ENCODE results near the gene RND1.

- TF ChIP-seq RAD21 (CRISPR knock-in tag; IDR thresholded peaks at IDR 0.05) (no peak), CTCF (CRISPR knock-in tag; IDR thresholded peaks at IDR 0.05) (no peak), ZNF513 (CRISPR knock-in tag; conservative IDR thresholded peaks at IDR 0.05) (no peak), JUND (CRISPR knock-in tag; IDR thresholded peaks at IDR 0.05) (no peak), HOXA3 (CRISPR knock-in tag; IDR thresholded peaks at IDR 0.05) (no peak), MXI1 (IDR thresholded peaks at IDR 0.05; ENCODE audit: borderline replicate concordance, low read depth, low read length) (no peak), JUN (CRISPR knock-in tag; IDR thresholded peaks at IDR 0.05) (no peak), NR0B2 (CRISPR knock-in tag; IDR thresholded peaks at IDR 0.05) (no peak)
Measured at GRCh38 chr12:48811437-48812090, 54.1 kb downstream of the RND1 start.

All from HepG2 (cell line).